HG02938 (cell line): ENCODE measurements around the gene TNFRSF4.
"Not testable (repeated sequence)": the region's sequence is repeated elsewhere in the genome, so short reads cannot be mapped to it uniquely, and the experiment has no call there.

Experiments
- ATAC-seq: cut with Tn5 transposase; IDR thresholded peaks from one replicate; pipeline ENCODE4 v1.9.1; 2021; ENCODE audit warnings: mild to moderate bottlenecking, moderate library complexity; ENCODE audit not compliant: unreplicated experiment

The TNFRSF4 gene

GRCh38 chr1:1213345-1214265, at the start of gene TNFRSF4:
TNFRSF4 (minus strand) TSS chr1:1214153; CDS start chr1:1214127, 26 bp downstream.
- no peak for ATAC-seq

DNA sequence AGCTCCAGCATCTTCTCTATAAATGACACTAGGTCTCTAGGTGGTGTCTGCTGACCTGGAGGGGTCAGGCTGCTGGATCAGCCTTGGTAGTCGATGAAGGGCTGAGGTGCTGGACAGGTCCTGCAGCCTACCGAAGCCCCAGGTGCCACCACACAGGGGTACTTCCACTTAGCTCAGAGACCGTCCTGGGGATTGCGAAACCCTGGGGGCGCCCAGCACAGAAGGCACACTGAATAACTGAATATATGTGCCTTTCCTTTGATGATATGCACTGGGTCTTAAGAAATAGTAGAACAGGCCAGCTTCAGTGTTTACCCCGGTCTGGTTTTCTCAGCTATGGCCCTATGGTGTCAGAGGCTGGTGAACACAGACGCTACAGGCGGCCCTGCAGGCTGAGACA, 48.8 kb upstream of the TNFRSF4 start:
- no peak for ATAC-seq

DNA sequence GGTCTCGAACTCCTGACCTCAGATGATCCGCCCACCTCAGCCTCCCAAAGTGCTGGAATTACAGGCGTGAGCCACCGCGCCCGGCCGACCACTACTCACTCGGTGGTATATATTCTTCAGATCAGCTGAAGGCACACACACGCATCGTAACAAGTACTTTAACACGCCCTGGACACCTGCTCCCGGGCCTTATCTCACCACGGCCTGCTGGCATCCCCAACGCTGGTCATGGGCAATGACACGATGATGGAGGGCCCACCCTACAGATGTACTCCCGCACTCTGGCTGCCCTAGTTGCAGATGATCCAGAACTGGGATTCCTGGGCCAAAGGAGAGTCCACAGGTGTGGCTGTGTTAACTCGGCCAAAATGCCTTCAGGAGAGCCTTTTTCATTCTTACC, 48.1 kb upstream of the TNFRSF4 start:
- no peak for ATAC-seq

- no peak for ATAC-seq
Observed at GRCh38 chr1:1260843-1261560, 47.0 kb upstream of the TNFRSF4 start.

- ATAC-seq = no peak
Observed at GRCh38 chr1:1259951-1260600, 46.1 kb upstream of the TNFRSF4 start.

GRCh38 chr1:1259540-1259939, 45.6 kb upstream of the TNFRSF4 start:
- no peak for ATAC-seq

DNA sequence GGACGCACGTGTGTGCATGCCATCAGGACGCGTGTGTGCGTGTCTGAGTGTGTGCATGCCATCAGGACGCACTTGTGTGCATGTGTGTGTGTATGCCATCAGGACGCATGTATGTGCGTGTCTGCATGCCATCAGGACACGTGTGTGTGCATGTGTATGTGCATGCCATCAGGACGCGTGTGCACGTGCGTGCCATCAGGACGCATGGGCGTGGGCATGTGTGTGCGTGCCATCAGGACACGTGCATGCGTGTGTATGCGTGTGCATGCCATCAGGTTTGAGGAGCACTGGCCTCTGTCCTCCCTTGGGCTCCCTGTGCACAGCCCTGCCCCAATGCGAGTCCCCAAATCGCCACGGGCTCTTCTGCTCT, 45.2 kb upstream of the TNFRSF4 start:
- no peak for ATAC-seq

GRCh38 chr1:1256956-1257871, 43.3 kb upstream of the TNFRSF4 start:
- no peak for ATAC-seq

DNA sequence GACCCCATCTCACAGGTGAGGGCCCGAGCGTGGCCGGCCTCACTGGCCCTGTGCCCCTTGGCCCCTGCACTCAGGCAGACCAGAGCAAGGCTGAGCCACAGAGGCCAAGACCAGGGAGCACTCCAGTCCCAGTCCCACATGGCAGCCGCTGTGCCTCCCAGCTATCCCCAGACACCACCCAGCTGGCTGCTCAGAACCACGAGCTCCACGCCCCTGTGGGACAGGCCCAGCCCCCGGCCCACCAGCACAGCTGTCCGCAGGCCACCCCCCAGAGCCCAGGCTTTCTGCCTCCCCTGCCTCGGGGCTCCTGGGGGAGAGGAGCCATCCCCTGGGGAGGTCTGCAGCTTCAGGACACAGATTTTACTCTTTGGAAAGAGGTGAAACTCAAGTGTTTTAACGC, 41.7 kb upstream of the TNFRSF4 start:
- ATAC-seq = no peak

- no peak for ATAC-seq
Observed at GRCh38 chr1:1255078-1255477, 41.1 kb upstream of the TNFRSF4 start.

GRCh38 chr1:1254667-1254998, 40.7 kb upstream of the TNFRSF4 start:
- no peak for ATAC-seq

DNA sequence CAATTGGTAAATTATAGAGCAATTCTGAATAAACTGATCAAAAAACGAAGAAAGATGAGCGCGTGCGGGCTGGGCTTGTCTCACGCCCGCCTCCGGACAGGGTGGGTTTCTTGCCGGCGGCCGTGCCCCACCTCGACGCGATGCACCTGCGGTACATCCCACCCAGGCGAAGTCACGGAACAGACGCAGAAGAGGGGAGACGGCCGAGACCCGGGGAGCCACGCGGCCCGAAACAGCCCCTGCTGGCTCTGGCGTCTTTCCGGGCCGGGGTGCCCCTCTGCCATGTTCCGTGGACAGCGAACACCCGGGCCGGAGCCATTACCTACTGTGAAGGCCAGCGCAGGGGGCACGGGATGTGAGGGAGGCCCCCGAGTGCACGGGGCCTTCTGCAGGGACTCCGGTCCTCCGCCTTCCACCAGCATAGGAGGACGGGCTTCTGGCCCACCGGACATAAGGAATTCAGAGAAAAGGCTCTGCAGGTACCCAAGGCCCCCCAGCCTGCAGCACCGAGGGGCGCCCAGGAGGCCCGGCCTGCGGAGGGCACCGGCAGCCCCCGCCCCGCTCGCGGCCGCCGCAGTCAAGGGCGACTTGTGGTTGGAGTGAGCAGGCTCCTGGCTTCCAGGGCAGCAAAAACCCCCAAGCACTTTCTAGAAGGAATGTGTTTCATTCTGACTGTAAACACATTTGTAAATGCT, 40.2 kb upstream of the TNFRSF4 start:
- no peak for ATAC-seq

- no peak for ATAC-seq
Observed at GRCh38 chr1:1253314-1253713, 39.4 kb upstream of the TNFRSF4 start.

GRCh38 chr1:1250786-1251284, 36.9 kb upstream of the TNFRSF4 start:
- no peak for ATAC-seq

DNA sequence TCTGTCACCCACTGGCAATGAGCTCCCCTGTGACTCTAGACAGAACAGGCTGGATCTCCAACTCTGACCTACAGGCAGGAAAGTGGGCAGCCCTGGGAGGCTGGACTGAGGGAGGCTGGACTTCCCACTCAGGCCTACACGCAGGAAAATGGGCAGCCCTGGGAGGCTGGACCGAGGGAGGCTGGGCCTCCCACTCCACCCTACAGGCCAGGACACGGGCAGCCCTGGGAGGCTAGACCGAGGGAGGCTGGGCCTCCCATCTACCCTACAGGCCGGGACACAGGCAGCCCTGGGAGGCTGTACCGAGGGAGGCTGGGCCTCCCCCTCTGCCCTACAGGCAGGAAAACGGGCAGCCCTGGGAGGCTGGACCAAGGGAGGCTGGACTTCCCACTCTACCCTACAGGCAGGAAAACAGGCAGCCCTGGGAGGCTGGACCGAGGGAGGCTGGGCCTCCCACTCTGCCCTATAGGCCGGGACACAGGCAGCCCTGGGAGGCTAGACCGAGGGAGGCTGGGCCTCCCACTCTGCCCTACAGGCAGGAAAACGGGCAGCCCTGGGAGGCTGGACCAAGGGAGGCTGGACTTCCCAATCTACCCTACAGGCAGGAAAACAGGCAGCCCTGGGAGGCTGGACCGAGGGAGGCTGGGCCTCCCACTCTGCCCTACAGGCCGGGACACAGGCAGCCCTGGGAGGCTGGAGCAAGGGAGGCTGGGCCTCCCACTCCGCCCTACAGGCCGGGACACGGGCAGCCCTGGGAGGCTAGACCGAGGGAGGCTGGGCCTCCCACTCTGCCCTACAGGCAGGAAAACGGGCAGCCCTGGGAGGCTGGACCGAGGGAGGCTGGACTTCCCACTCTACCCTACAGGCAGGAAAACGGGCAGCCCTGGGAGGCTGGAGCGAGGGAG, 34.3 kb upstream of the TNFRSF4 start:
- ATAC-seq = not testable (repeated sequence)

- ATAC-seq = no peak
Observed at GRCh38 chr1:1247341-1247913, 33.5 kb upstream of the TNFRSF4 start.

- no peak for ATAC-seq
Observed at GRCh38 chr1:1246577-1247340, 32.8 kb upstream of the TNFRSF4 start, which contains the start of gene C1QTNF12. C1QTNF12 (minus strand) TSS chr1:1246722; CDS start chr1:1246690, 32 bp downstream.
